Bronchial epithelial cell (primary cell): ENCODE measurements around the gene PEF1. TPM values are rescaled to one million over a fixed set of nuclear protein-coding genes. Genes with fewer than 3 reads are reported as not detected.

Experiments used
- DNase-seq: peaks from one replicate; pipeline ENCODE4 v3.0.0-alpha.2; 2010; ENCODE audit warnings: low read depth
- FAIRE-seq: peaks from 2 replicates; lab custom pipeline; 2011; peaks lifted over from hg19 to GRCh38; lab: Jason Lieb, UNC
- H3K27me3 ChIP-seq: 2 replicates; pipeline ENCODE4 v1.5.1; 2011; ENCODE audit warnings: low read length; ENCODE audit not compliant: control insufficient read depth, insufficient read depth
- H3K36me3 ChIP-seq: 2 replicates; pipeline ENCODE4 v1.5.1; 2011; ENCODE audit warnings: low read length; ENCODE audit not compliant: control insufficient read depth, insufficient read depth
- H3K4me3 ChIP-seq: 2 replicates; pipeline ENCODE4 v1.5.1; 2011; ENCODE audit warnings: mild to moderate bottlenecking, low read depth, low read length, control low read depth
- total RNA-seq: library from RNA; depleted of rRNA; stranded (reverse); fragments of >200 nt; gene quantifications from 2 replicates; pipeline ENCODE4 v1.2.1, GENCODE V29; 2014
- TF ChIP-seq, protein P1 (sequence below): IDR thresholded peaks from 2 replicates; pipeline ENCODE4 v1.5.1; 2011; ENCODE audit warnings: mild to moderate bottlenecking, moderate library complexity, low read length, control low read depth, inconsistent platforms; ENCODE audit not compliant: insufficient read depth, severe bottlenecking

PEF1 gene
- total RNA-seq, 1 donor from 2014 or later, result 67.4 TPM

DNA sequence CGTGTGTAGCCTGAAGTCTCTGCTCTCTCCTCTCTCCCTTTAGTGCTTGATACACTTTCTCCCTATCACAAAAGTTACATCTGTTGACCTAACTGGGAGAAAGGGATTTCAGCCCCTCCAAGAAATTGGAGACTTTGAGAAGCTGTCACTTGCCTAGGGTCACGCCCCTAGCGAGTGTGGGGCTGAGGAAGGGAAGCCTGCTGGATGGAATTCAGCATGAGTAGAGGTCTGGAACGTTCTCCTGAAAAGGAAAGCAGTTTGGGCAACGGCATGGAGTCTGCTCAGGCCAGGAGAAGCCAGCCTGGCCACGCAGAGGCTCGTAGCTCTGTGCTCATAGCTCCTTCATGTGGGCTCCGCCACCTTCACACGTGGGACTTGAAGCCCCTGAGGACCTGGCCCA is 36.7 kb upstream of the PEF1 start:
- peaks cover 31% of the 10 kb centered on the region for H3K36me3 ChIP-seq
- no peak overlapping the region for H3K4me3 ChIP-seq
- TF ChIP-seq, protein P1, sequence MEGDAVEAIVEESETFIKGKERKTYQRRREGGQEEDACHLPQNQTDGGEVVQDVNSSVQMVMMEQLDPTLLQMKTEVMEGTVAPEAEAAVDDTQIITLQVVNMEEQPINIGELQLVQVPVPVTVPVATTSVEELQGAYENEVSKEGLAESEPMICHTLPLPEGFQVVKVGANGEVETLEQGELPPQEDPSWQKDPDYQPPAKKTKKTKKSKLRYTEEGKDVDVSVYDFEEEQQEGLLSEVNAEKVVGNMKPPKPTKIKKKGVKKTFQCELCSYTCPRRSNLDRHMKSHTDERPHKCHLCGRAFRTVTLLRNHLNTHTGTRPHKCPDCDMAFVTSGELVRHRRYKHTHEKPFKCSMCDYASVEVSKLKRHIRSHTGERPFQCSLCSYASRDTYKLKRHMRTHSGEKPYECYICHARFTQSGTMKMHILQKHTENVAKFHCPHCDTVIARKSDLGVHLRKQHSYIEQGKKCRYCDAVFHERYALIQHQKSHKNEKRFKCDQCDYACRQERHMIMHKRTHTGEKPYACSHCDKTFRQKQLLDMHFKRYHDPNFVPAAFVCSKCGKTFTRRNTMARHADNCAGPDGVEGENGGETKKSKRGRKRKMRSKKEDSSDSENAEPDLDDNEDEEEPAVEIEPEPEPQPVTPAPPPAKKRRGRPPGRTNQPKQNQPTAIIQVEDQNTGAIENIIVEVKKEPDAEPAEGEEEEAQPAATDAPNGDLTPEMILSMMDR, result no peak
- FAIRE-seq, result no peak
- H3K27me3 ChIP-seq, result no peaks in the 10 kb centered on the region
- DNase-seq, result no peak

DNA sequence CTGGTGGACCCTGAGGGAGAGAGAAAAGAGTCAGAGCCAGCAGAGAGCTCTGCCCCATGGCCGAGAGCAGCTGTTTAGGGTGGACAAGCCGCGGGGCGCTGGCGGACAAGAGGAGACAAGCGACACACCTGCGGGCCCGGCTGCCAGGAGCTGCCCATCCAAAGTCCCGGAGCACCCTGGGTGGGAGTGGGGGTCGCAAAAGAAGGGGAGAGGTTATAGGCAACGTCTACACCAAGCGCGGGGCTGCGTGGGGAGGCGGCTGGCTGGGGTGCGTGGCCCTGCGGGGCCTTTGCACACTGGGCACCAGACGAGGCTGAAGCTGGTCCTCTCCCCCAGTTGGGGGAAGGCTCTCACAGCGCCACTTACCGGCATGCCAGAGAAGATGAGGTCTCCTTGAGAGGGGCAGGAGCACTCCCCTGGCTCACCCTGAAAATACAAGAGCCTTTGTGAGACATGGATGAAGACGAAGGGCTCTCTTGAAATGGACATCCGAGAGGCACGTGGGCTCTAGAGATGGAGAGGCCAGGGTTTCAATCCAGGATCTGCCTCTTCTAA is 35.1 kb upstream of the PEF1 start:
- DNase-seq (no peak), FAIRE-seq (no peak)
- H3K27me3 ChIP-seq, result no peaks in the 10 kb centered on the region
- no peak overlapping the region for H3K4me3 ChIP-seq
- TF ChIP-seq, protein P1, result no peak
- peaks cover 23% of the 10 kb centered on the region for H3K36me3 ChIP-seq

DNA sequence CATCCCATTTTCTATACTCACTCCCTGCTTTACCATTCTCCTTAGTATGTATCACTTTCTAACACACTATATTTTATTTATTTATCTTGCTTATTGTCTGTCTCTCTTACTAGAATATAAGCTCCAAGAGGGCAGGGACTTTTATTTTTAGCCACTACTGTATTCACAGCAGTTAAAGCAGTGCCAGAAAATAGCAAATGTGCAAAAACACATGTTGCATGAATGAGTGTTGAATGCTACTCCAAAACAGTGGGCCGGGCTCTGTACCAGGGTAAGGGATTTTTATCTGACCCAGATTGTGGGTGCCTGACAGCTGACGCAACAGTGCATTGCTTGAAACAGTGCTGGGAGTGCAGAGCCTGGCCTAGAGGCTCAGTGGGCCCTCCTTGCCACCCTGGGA is 34.4 kb upstream of the PEF1 start:
- DNase-seq (no peak), FAIRE-seq (no peak)
- Histone ChIP-seq H3K36me3 (peaks cover 25% of the 10 kb centered on the region), H3K27me3 (no peaks in the 10 kb centered on the region), H3K4me3 (no peak overlapping the region)
- TF ChIP-seq, protein P1, result no peak

DNA sequence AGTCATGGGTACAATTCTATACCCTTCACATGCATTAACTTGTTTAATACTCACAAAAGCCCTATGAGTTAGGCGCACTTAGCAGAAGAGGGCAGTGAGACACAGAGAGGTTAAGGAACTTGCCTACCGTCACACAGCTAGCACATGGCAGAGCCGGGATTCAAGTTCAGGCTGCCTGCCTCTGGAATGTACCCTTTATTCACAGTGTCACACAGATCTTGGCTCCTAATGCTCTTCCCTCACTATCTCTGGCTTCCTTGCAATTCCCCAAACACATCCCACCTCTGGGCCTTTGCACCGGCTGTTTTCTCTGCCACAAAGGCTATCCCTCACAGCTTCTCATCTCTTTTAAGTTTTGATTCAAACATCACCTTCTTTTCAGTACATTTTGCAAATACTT is 34.0 kb upstream of the PEF1 start:
- no peak for DNase-seq
- H3K4me3 ChIP-seq, result no peak overlapping the region
- TF ChIP-seq, protein P1, result no peak
- H3K36me3 ChIP-seq, result peaks cover 26% of the 10 kb centered on the region
- no peak for FAIRE-seq
- H3K27me3 ChIP-seq, result no peaks in the 10 kb centered on the region

DNA sequence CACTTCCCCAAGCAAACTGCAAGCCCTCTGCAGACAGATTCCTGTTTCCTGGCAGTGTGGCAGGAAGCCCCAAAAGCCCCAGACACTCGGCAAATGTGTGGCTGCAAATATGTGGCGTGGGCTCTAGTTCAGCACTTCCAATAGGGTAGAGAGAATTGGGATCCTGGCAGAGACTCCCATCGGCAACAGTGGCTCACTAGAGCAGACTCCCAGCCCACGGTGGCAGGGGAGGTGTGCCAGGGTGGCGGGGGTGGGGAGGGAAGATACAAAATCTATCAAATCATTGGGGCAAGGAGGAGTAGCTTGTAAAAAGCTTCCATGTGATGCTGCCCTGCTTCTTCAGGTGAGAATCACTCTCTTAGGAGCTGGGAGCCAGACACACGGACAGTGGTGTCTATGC is 33.3 kb upstream of the PEF1 start:
- Histone ChIP-seq H3K36me3 (peaks cover 21% of the 10 kb centered on the region), H3K27me3 (no peaks in the 10 kb centered on the region), H3K4me3 (no peak overlapping the region)
- TF ChIP-seq, protein P1, result no peak
- DNase-seq (no peak), FAIRE-seq (no peak)

DNA sequence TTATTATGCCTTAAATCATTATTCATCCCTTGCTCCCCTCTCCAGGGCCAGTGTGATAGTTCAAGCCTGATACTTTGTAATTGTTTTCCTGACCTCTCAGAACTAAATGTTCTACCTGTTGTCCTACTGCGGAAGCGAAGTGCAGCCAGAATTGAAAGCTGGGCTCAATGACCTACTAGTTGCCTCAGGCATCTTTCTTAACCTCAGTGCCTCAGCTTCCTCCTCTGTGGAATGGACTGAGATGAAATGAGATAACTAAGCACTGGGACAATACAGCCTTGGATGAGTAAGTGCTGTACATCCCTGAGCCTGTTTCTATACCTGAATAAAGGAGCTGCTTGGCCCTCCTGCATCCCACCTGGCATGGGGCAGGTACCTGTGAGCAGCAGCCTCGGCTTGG is 32.7 kb upstream of the PEF1 start:
- DNase-seq (no peak), FAIRE-seq (no peak)
- no peaks in the 10 kb centered on the region for H3K27me3 ChIP-seq
- H3K4me3 ChIP-seq, result no peak overlapping the region
- TF ChIP-seq, protein P1, result no peak
- peaks cover 21% of the 10 kb centered on the region for H3K36me3 ChIP-seq
